Panc1 (cell line): ENCODE data around the gene HHEX.

Experiments used
- CTCF ChIP-seq: fragments of 450-650 bp; IDR thresholded peaks from 2 replicates; pipeline ENCODE4 v1.5.1; 2017; ENCODE audit warnings: mild to moderate bottlenecking
- REST ChIP-seq, 2 experiments: IDR thresholded peaks; 2 replicates each; pipeline ENCODE4 v1.6.1; 2011 to 2012; ENCODE audit warnings: low read depth in 2 of 2, control low read depth in 1 of 2, low read length in 1 of 2, mild to moderate bottlenecking in 1 of 2, moderate library complexity in 1 of 2; ENCODE audit not compliant: insufficient read depth in 1 of 2

DNA sequence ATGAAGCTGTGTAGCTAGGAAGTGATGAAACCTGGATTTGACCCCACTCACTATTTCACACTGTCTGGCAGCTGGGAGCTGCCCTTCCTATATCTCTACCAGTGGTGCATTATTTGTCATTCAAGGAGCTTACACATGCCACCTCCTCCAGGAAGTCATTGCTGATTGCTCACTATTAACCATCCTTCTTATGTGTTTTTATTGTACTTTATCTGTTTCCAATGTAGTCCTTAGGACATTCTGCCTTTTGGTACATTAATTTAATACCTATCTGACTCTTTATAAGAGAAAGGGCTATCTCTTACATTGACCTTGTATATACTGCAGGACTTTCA is 31.0 kb downstream of the HHEX start:
- TF ChIP-seq REST (IDR thresholded peaks at IDR 0.05; ENCODE audit: insufficient read depth in 1 of 2, low read depth in 2 of 2, low read length in 1 of 2) (no peak), CTCF (no peak)
